ENCODE measurements around the gene PDE11A. TPM values are rescaled to one million over a fixed set of nuclear protein-coding genes. Genes with fewer than 3 reads are reported as not detected.

The PDE11A gene
- total and polyA plus RNA-seq, 2 experiments from 2014 or later = 0.08 to 0.73 TPM

GRCh38 chr2:178066890-178067669 lies 5.5 kb downstream of the PDE11A start (continued):
- TF ChIP-seq CTCF (conservative IDR thresholded peaks at IDR 0.05; ENCODE audit: low read depth in 2 of 2) (no peak), ZNF114 (CRISPR knock-in tag; IDR thresholded peaks at IDR 0.05) (no peak), ETS1 (IDR thresholded peaks at IDR 0.05) (no peak), REST (IDR thresholded peaks at IDR 0.05; ENCODE audit: unreplicated experiment) (no peak), ZNF331 (CRISPR knock-in tag; IDR thresholded peaks at IDR 0.05; ENCODE audit: low read depth) (no peak)

- Mint-ChIP-seq H3K9me3 (no peaks in the 10 kb centered on the region), H3K27ac (no peak overlapping the region), H3K36me3 (ENCODE audit: low read depth) (no peaks in the 10 kb centered on the region), H3K4me3 (no peak overlapping the region), H3K4me1 (peaks cover 4% of the 10 kb centered on the region), H3K27me3 (ENCODE audit: insufficient read depth, low read depth, poor library complexity) (peaks cover under 1% of the 10 kb centered on the region)
- TF ChIP-seq JUNB (IDR thresholded peaks at IDR 0.05; ENCODE audit: unreplicated experiment) = no peak
- TF ChIP-seq ZNF114 (CRISPR knock-in tag; IDR thresholded peaks at IDR 0.05) = no peak
- no peak for TF ChIP-seq NANOG (IDR thresholded peaks at IDR 0.05; ENCODE audit: borderline replicate concordance)
- TF ChIP-seq STAT1 (IDR thresholded peaks at IDR 0.05; ENCODE audit: unreplicated experiment) = no peak
- no peak for TF ChIP-seq REST (IDR thresholded peaks at IDR 0.05; ENCODE audit: unreplicated experiment)
- TF ChIP-seq EZH2 (IDR thresholded peaks at IDR 0.05; ENCODE audit: low read depth, unreplicated experiment) = no peak
- no peak for TF ChIP-seq ETS1 (IDR thresholded peaks at IDR 0.05)
- TF ChIP-seq EZH2phosphoT487 (IDR thresholded peaks at IDR 0.05; ENCODE audit: unreplicated experiment) = no peak
- H3K27ac ChIP-seq (ENCODE audit: low read depth) = no peak overlapping the region
- DNase-seq (ENCODE audit: low spot score) (no peak), ATAC-seq (no peak)
- no peaks in the 10 kb centered on the region for H4K20me1 ChIP-seq (replicated peaks; ENCODE audit: insufficient read depth)
- no peaks in the 10 kb centered on the region for H3F3A ChIP-seq (replicated peaks; ENCODE audit: low read depth)
- H3K79me2 ChIP-seq (replicated peaks; ENCODE audit: insufficient read depth) = no peaks in the 10 kb centered on the region
- H3K4me2 ChIP-seq = no peak overlapping the region
- H2AFZ ChIP-seq = no peak overlapping the region
- H3K9me2 ChIP-seq (ENCODE audit: insufficient read depth) = no peaks in the 10 kb centered on the region
- H3K36me3 ChIP-seq (ENCODE audit: insufficient read depth) = no peaks in the 10 kb centered on the region
- H3K4me3 ChIP-seq = no peak overlapping the region
- H3K4me1 ChIP-seq (ENCODE audit: insufficient read depth) = no peaks in the 10 kb centered on the region
- peaks cover 8% of the 10 kb centered on the region for H3K27me3 ChIP-seq (ENCODE audit: insufficient read depth)
Measured at GRCh38 chr2:178066324-178066723, 6.3 kb downstream of the PDE11A start.
